Muscle layer of colon (tissue), 2 donors: ENCODE data around the gene SAMD10.
"Not testable (repeated sequence)": the region's sequence is repeated elsewhere in the genome, so short reads cannot be mapped to it uniquely, and the experiment has no call there.

ENCODE experiments used
- H3K27ac ChIP-seq: one replicate; pipeline ENCODE4 v1.7.0; 2013; ENCODE audit warnings: low read depth, mild to moderate bottlenecking, low read length, moderate library complexity
- H3K27me3 ChIP-seq, 2 donors: one replicate each; pipeline ENCODE4 v1.7.0; 2013; ENCODE audit warnings: low read length in 2 of 2, mild to moderate bottlenecking in 2 of 2; ENCODE audit not compliant: insufficient read depth in 2 of 2, control insufficient read depth in 1 of 2
- H3K36me3 ChIP-seq: one replicate; pipeline ENCODE4 v1.7.0; 2013; ENCODE audit warnings: mild to moderate bottlenecking, low read length; ENCODE audit not compliant: insufficient read depth
- H3K4me1 ChIP-seq: one replicate; pipeline ENCODE4 v1.7.0; 2013; ENCODE audit warnings: mild to moderate bottlenecking, low read length; ENCODE audit not compliant: insufficient read depth
- H3K4me3 ChIP-seq, 2 donors: one replicate each; pipeline ENCODE4 v1.7.0; 2013; ENCODE audit warnings: low read length in 2 of 2, low read depth in 1 of 2, mild to moderate bottlenecking in 1 of 2, moderate library complexity in 1 of 2
- H3K9ac ChIP-seq: one replicate; pipeline ENCODE4 v1.7.0; 2013; ENCODE audit warnings: low read length
- H3K9me3 ChIP-seq: one replicate; pipeline ENCODE4 v1.7.0; 2013; ENCODE audit warnings: mild to moderate bottlenecking, low read length
- donor health status: abdominal sarcoma.
- donor health status: Adenocarcinoma of cecum.

SAMD10 gene

DNA sequence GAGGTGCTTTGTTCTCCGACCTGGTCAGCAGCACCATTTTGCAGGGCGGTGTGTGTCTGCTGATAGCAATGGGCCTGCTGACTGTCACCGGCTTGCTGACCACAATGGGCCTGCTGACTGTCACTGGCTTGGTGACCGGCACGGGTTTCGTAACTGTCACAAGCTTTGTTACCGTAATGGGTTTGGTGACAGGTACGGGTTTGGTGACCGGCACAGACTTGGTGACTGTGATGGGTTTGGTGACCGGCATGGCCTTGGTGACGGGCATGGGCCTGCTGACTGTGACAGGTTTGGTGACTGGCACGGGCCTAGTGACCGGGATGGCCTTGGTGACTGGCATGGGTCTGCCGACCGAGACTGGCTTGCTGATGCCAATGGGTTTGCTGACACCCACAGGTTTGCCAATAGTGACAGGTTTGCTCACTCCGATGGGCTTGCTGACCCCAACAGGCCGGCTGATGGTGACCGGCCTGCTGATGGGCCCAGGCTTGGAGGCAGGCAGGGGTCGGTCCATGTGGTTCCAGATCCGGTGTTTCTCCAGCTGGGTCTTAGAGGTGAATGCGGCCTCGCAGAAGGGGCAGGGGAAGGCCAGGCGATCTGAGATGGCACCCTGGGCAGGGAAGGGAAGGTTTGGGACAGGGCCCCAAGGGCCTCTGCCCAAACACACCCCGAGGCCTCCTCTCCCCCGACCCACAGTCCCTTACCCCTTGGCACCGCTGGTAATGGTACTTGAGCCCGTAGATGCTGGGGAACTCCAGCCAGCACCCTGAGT, 13.1 kb downstream of the SAMD10 start:
- Histone ChIP-seq H3K9me3 (no peaks in the 10 kb centered on the region), H3K27ac (no peak overlapping the region), H3K4me1 (peaks cover 12% of the 10 kb centered on the region), H3K27me3 (no peaks in the 10 kb centered on the region), H3K36me3 (peaks cover 18% of the 10 kb centered on the region), H3K4me3 (no peak overlapping the region), H3K9ac (no peak overlapping the region)

DNA sequence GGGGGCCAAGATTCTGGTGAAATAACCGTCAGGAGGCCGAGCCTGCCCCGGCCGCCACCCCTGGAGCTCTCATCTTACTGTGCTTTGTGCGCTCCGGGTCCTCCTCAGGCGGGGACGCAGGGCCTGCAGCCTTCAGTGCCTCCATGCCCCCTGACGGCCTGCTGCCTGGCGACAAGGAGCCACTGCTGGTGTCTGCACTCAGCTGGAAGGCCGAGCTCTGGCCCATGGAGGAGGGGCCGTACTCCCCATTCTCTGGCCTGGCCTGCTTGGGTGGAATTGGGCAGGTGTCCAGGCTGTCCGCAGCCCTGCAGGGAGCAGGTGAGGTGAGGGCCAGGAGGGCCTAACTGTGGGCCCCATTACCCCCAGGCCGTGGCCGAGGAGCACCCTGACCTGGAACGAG, 15.0 kb downstream of the SAMD10 start:
- H3K4me3 ChIP-seq: no peak overlapping the region
- H3K36me3 ChIP-seq: peaks cover 21% of the 10 kb centered on the region
- no peaks in the 10 kb centered on the region for H3K9me3 ChIP-seq

GRCh38 chr20:63963784-63964301, 15.6 kb downstream of the SAMD10 start:
- Histone ChIP-seq H3K4me1 (peaks cover 9% of the 10 kb centered on the region), H3K27me3 (no peaks in the 10 kb centered on the region), H3K27ac (no peak overlapping the region), H3K4me3 (no peak overlapping the region), H3K9ac (no peak overlapping the region), H3K36me3 (peaks cover 21% of the 10 kb centered on the region), H3K9me3 (no peaks in the 10 kb centered on the region)

More for the DNA sequence above, 15.0 kb downstream of the SAMD10 start:
- H3K27me3 ChIP-seq: no peaks in the 10 kb centered on the region
- H3K27ac ChIP-seq: no peak overlapping the region
- H3K4me1 ChIP-seq: peaks cover 12% of the 10 kb centered on the region
- H3K9ac ChIP-seq: no peak overlapping the region

GRCh38 chr20:63963348-63963741, 16.1 kb downstream of the SAMD10 start:
- no peaks in the 10 kb centered on the region for H3K27me3 ChIP-seq
- H3K9me3 ChIP-seq: no peaks in the 10 kb centered on the region
- H3K27ac ChIP-seq: no peak overlapping the region
- H3K4me1 ChIP-seq: peaks cover 4% of the 10 kb centered on the region
- peaks cover 21% of the 10 kb centered on the region for H3K36me3 ChIP-seq
- H3K4me3 ChIP-seq: no peak overlapping the region
- no peak overlapping the region for H3K9ac ChIP-seq

GRCh38 chr20:63962426-63963347, 16.8 kb downstream of the SAMD10 start:
- no peak overlapping the region for H3K27ac ChIP-seq
- H3K9ac ChIP-seq: no peak overlapping the region
- no peak overlapping the region for H3K4me3 ChIP-seq
- H3K4me1 ChIP-seq: peaks cover 2% of the 10 kb centered on the region
- peaks cover 21% of the 10 kb centered on the region for H3K36me3 ChIP-seq
- H3K9me3 ChIP-seq: no peaks in the 10 kb centered on the region
- no peaks in the 10 kb centered on the region for H3K27me3 ChIP-seq

GRCh38 chr20:63961664-63962425, 17.6 kb downstream of the SAMD10 start:
- no peak overlapping the region for H3K27ac ChIP-seq
- H3K4me3 ChIP-seq: no peak overlapping the region
- no peak overlapping the region for H3K9ac ChIP-seq
- H3K9me3 ChIP-seq: no peaks in the 10 kb centered on the region
- peaks cover 18% of the 10 kb centered on the region for H3K36me3 ChIP-seq
- H3K4me1 ChIP-seq: peaks cover 8% of the 10 kb centered on the region
- H3K27me3 ChIP-seq: no peaks in the 10 kb centered on the region

DNA sequence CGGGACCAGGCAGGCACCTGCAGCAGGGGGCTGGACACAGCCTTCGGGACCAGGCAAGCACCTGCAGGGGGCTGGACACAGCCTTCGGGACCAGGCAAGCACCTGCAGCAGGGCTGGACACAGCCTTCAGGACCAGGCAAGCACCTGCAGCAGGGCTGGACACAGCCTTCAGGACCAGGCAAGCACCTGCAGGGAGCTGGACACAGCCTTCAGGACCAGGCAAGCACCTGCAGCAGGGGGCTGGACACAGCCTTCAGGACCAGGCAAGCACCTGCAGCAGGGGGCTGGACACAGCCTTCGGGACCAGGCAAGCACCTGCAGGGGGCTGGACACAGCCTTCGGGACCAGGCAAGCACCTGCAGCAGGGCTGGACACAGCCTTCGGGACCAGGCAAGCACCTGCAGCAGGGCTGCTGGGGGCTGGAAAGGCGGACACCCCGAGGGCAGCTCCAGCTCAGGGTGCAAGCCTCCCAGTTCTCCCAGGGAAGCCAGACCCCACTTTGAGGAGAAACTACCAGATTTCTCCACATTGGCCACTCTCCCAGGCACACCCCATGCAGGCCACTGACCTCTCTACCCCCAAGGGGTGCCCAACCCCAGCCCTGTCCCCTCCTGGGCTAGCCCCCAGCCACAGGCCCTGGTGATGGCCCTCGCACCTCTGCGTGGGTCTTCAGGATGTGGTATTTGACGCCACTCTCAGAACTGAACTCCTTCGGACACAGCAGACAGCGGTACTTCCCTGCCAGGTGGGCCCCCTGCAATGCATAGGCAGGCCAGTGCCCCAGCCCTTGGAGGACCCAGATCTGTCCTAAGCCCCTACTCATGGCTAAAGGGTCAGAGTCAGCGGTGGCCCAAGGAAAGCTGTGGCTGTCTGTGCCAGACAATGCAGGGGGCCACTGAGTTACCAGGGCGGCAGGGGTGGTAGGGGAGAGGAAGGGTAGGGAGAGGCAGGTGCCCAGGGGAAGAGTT, 18.5 kb downstream of the SAMD10 start:
- not testable (repeated sequence) for H3K4me1 ChIP-seq, H3K27ac ChIP-seq, H3K27me3 ChIP-seq, H3K9me3 ChIP-seq, H3K36me3 ChIP-seq, H3K4me3 ChIP-seq, H3K9ac ChIP-seq

DNA sequence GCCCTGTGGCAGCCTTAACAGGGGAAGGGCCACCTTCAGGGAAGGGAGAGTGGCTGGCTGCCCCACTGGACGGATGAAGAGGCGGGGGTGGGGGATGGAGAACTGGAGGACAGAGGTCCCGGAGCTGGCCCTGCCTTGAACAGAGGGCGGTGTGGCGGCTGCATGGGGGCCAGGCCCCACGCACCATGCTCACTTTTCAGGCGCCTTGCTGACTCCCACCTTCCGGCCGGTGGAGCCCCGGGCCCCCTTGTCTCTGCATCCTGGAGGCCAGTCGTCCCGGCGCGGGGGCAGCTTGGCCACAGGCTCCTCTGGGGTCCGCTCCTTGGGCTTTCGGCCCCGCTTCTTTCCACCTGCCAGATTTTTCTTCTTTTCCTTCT, 19.8 kb downstream of the SAMD10 start:
- no peak overlapping the region for H3K27ac ChIP-seq
- H3K27me3 ChIP-seq: no peaks in the 10 kb centered on the region
- H3K4me3 ChIP-seq: no peak overlapping the region
- peaks cover 9% of the 10 kb centered on the region for H3K36me3 ChIP-seq
- no peak overlapping the region for H3K9ac ChIP-seq
- H3K9me3 ChIP-seq: no peaks in the 10 kb centered on the region
- H3K4me1 ChIP-seq: peaks cover 16% of the 10 kb centered on the region

- no peak overlapping the region for H3K4me3 ChIP-seq
- H3K27ac ChIP-seq: no peak overlapping the region
- H3K36me3 ChIP-seq: peaks cover 9% of the 10 kb centered on the region
- no peaks in the 10 kb centered on the region for H3K9me3 ChIP-seq
- no peak overlapping the region for H3K9ac ChIP-seq
- H3K4me1 ChIP-seq: peaks cover 21% of the 10 kb centered on the region
- H3K27me3 ChIP-seq: no peaks in the 10 kb centered on the region
These were observed 20.3 kb downstream of the SAMD10 start for GRCh38 chr20:63958964-63959698.

DNA sequence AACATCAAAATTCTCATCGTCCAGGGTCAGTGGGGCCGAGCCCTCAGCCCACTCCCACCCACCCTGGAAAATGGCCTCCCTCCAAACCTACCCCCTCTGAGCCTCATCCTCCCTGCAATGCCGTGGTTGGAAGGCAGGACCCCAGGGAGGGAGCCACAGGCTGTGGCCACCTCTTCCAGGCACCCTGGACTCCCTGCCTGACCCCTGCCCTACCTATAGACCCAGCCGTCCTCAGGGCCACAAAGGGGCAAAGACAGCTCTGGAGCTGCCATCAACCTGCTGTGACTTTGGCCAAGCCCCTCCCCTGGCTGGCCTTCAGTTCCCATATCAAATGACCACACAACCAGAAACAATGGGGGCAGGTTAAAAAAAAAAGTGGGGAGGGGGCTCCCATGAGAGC, 21.0 kb downstream of the SAMD10 start:
- Histone ChIP-seq H3K36me3 (peaks cover 9% of the 10 kb centered on the region), H3K4me1 (peaks cover 28% of the 10 kb centered on the region), H3K9ac (no peak overlapping the region), H3K27me3 (no peaks in the 10 kb centered on the region), H3K9me3 (no peaks in the 10 kb centered on the region), H3K4me3 (no peak overlapping the region), H3K27ac (no peak overlapping the region)
